AG04450 (cell line): ENCODE results near the gene MRPL28. TPM values are rescaled to one million over a fixed set of nuclear protein-coding genes. Genes with fewer than 3 reads are reported as not detected.

Experiments
- CTCF ChIA-PET: fragments of 300-600, 350-600 bp; formaldehyde crosslinking; extraction: SDS; loops from one replicate; lab custom pipeline; 2022; ENCODE audit warnings: antibody characterized with exemption, inconsistent platforms; lab: Charles Lee
- POLR2A ChIA-PET: fragments of 350-600 bp; formaldehyde crosslinking; extraction: SDS; loops from one replicate; lab custom pipeline; 2021; ENCODE audit warnings: antibody characterized with exemption, inconsistent platforms; lab: Yijun Ruan, JAX
- DNase-seq: peaks from one replicate; pipeline ENCODE4 v3.0.0-alpha.2; 2011; ENCODE audit warnings: low read depth, low spot score
- H3K27ac ChIP-seq: one replicate; pipeline ENCODE4 v1.5.1; 2012; ENCODE audit warnings: low read depth, low read length, control low read depth
- H3K27me3 ChIP-seq: one replicate; pipeline ENCODE4 v1.6.0; 2012; ENCODE audit warnings: low read length; ENCODE audit not compliant: control insufficient read depth, insufficient read depth
- H3K4me3 ChIP-seq: 2 replicates; pipeline ENCODE4 v1.5.1; 2011; ENCODE audit warnings: mild to moderate bottlenecking, low read depth, low read length, control low read depth
- H3K9me3 ChIP-seq: 2 replicates; pipeline ENCODE4 v1.5.1; 2012; ENCODE audit warnings: low read length; ENCODE audit not compliant: control insufficient read depth, insufficient read depth
- polyA plus RNA-seq: library from polyadenylated mRNA; depleted of rRNA; stranded (reverse); fragments of >200 nt; gene quantifications from 2 replicates; pipeline ENCODE4 v1.2.3, GENCODE V29; 2011
- TF ChIP-seq, protein P1 (sequence below): IDR thresholded peaks from 2 replicates; pipeline ENCODE4 v1.5.1; 2011; ENCODE audit warnings: low read depth, low read length, control low read depth, inconsistent platforms

MRPL28 gene
- polyA plus RNA-seq, 1 experiment = 144 TPM

DNA sequence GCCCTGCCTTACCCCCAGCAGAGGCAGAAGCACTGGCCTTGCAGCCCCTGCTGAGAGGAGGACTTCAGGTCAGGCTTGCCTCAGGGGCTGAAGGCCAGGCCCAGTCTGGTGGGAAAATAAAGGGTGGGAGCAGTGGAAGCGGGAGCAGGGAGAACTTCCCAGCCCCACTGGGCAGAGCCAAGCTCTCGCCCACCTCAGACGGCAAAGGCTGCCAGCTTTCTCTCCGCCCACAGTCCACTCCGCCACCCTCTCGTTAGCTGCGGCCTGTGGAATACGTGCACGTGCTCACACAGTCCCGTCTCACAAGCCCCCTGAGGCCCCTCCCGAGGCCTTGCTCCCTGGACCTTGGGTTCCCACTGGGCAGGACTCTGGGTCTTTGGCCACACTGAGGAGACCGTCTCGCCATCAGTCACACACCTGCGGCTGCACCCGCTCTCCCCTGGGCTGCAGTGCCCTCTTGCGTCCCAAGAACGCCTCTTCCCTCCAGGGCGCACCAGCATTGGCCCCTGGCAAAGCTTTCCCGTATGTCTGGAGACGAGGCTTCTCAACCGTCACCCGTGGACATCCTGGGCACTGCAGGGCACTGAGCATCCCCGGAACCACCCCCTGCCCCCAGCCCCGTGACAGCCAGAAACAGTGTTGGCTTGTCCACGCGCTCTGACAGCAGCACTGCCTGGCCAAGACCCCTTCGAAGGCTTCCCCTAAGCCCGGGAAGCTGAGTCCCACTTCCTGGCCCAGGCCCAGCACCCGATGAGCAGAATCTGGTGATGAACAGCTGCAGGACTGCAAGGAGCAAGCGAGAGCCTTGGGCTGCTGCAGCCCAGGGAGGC is 8.3 kb downstream of the MRPL28 start:
- POLR2A ChIA-PET = interaction anchor here (0.6 to 0.9 kb wide), 2 partner anchors 10 to 137 kb away, joined by 3 to 6 read pairs; no protein-coding TSS in a partner anchor
- no peak overlapping the region for H3K4me3 ChIP-seq
- peak; percentile 46 for DNase-seq
- H3K27ac ChIP-seq = no peak overlapping the region
- no peaks in the 10 kb centered on the region; the same call in 1 of the 2 replicates for H3K9me3 ChIP-seq
- CTCF ChIA-PET = interaction anchor here (0.6 to 2.7 kb wide), 21 partner anchors 8 to 299 kb away, joined by 3 to 30 read pairs (median 4); partner anchors contain the start of genes FAM234A and MRPL28
- TF ChIP-seq, protein P1, sequence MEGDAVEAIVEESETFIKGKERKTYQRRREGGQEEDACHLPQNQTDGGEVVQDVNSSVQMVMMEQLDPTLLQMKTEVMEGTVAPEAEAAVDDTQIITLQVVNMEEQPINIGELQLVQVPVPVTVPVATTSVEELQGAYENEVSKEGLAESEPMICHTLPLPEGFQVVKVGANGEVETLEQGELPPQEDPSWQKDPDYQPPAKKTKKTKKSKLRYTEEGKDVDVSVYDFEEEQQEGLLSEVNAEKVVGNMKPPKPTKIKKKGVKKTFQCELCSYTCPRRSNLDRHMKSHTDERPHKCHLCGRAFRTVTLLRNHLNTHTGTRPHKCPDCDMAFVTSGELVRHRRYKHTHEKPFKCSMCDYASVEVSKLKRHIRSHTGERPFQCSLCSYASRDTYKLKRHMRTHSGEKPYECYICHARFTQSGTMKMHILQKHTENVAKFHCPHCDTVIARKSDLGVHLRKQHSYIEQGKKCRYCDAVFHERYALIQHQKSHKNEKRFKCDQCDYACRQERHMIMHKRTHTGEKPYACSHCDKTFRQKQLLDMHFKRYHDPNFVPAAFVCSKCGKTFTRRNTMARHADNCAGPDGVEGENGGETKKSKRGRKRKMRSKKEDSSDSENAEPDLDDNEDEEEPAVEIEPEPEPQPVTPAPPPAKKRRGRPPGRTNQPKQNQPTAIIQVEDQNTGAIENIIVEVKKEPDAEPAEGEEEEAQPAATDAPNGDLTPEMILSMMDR = peak; percentile 85
- no peaks in the 10 kb centered on the region for H3K27me3 ChIP-seq

DNA sequence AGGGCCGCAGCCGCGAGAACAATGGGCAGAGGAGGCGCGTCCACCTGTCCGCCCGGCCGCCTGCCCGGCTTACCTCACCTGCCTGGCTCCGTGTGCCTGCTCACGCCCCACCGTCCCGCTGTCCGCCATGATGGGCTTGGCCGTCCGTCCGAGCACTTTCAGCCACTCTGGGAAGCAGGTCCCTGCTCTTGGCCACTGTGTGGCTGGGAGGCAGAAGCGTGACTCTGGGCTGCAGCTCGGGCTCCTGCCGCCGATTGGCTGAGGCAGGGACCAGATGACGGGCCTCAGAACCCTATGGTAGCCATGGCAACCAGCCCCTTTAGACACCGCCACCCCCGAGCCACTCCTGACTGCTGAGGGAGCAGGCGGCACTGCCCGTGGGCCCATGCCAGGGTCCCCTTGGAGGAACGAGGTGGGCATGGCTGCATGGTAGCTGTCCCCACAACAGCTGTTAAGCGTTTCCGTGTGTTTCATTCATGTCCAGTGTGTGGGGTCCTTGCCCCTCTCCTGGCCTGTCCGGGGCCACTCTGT is 8.9 kb downstream of the MRPL28 start:
- ChIA-PET CTCF (interaction anchor here (0.6 to 2.7 kb wide), 10 partner anchors 16 to 295 kb away, joined by 3 to 30 read pairs (median 4); no protein-coding TSS in a partner anchor), POLR2A (no interaction called here)
- no peaks in the 10 kb centered on the region for H3K27me3 ChIP-seq
- H3K9me3 ChIP-seq = no peaks in the 10 kb centered on the region; the same call in 1 of the 2 replicates
- H3K4me3 ChIP-seq = no peak overlapping the region
- TF ChIP-seq, protein P1 = no peak
- no peak for DNase-seq
- no peak overlapping the region for H3K27ac ChIP-seq

DNA sequence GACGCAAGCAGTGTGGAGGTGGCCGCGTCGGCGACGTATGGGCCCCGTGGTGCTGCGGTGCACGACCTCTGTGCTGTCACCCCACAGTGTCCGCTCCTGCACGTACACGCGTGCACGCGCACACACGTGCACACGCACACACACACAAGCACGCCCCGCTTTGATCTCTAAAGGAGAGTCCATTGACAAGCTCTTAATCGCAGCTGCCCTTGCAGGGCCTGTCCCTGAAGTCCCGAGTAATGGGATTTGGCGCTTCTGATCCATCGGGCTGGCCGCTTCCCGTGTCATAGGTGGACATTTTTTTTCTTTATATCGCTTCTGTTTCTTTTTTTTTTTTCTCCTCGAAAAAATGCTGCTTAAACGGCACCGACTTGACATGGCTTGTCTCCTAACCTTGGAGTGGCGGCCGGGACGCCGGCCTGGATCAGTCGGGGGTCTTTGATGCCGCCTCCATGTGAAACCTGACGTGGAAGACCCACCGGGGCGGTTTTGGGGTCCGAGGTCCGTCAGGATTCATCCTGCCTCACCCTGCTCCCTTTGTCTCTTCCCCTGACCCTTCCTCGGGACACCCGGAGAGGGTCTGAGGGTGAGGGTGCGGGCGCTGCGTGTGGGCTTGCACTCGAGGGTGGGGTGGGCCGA is 9.5 kb downstream of the MRPL28 start:
- H3K27me3 ChIP-seq = no peaks in the 10 kb centered on the region
- TF ChIP-seq, protein P1 = no peak
- ChIA-PET CTCF (interaction anchor here (0.6 to 2.7 kb wide), 2 partner anchors 161 to 254 kb away, joined by 5 to 30 read pairs; no protein-coding TSS in a partner anchor), POLR2A (no interaction called here)
- DNase-seq = no peak
- H3K4me3 ChIP-seq = no peak overlapping the region
- H3K27ac ChIP-seq = no peak overlapping the region
- no peaks in the 10 kb centered on the region; the same call in 1 of the 2 replicates for H3K9me3 ChIP-seq

DNA sequence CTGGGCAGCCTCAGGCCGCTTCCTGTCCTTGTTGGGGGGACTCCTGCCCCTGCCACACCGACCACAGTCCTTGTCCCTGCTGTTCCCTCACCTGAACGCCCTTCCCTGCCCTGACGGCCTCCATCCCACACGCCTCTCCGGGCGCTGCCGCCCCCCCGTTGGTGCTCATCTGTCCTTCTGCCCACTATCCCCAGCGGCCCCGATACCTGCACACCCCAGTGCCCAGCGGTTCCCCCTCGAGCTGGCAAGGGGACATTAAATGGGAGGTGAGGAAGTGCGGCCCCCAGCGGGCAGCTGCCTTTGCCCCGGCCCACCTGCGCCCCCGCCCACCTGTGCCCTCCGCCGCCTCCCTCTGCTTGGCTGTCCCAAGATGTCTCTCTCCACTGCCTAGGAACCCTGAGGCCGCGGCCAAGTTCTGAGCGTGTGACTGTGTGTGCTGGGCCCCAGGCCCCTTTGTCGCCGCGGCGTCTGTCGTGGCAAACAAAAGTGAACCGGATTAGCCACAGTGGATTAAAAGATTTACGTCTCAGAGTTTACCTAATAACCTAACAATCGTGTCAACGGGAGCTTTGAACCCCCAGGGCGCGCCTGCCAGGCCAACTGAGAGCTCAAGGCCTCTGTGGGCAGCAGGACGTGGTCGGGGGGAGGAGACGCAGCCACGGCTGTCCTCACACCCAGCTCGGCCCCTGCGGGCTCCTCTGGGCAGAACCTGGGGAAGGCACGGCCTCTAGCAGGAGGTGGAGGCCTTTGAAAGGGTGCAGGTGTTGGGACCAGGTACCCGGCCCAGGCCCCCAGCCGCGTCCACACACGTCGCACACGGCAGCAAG is 10.3 kb downstream of the MRPL28 start:
- DNase-seq = no peak
- POLR2A ChIA-PET = no interaction called here
- CTCF ChIA-PET = no interaction called here
- no peak overlapping the region for H3K4me3 ChIP-seq
- no peak overlapping the region for H3K27ac ChIP-seq
- H3K9me3 ChIP-seq = no peaks in the 10 kb centered on the region; the same call in 1 of the 2 replicates
- no peaks in the 10 kb centered on the region for H3K27me3 ChIP-seq
- TF ChIP-seq, protein P1 = no peak
